AG09309 (cell line): ENCODE measurements around the gene KRTAP10-10.

Experiments used
- DNase-seq: peaks from one replicate; pipeline ENCODE4 v3.0.0-alpha.2; 2010; ENCODE audit warnings: low read depth
- H3K4me3 ChIP-seq: 2 replicates; pipeline ENCODE4 v1.5.1; 2011; ENCODE audit warnings: mild to moderate bottlenecking, low read depth, low read length, moderate library complexity; ENCODE audit not compliant: control insufficient read depth
- CTCF ChIP-seq: IDR thresholded peaks from 2 replicates; pipeline ENCODE4 v1.5.1; 2011; ENCODE audit warnings: mild to moderate bottlenecking, low read depth, low read length, inconsistent platforms; ENCODE audit not compliant: insufficient read depth, control insufficient read depth; ENCODE audit errors: missing control alignments

KRTAP10-10 gene

GRCh38 chr21:44649521-44650100 is 12.5 kb downstream of the KRTAP10-10 start:
- H3K4me3 ChIP-seq = no peak overlapping the region
- TF ChIP-seq CTCF = no peak
- no peak for DNase-seq

- no peak overlapping the region for H3K4me3 ChIP-seq
- TF ChIP-seq CTCF = no peak
- DNase-seq = no peak
Observed at GRCh38 chr21:44650265-44650972, 13.3 kb downstream of the KRTAP10-10 start.

DNA sequence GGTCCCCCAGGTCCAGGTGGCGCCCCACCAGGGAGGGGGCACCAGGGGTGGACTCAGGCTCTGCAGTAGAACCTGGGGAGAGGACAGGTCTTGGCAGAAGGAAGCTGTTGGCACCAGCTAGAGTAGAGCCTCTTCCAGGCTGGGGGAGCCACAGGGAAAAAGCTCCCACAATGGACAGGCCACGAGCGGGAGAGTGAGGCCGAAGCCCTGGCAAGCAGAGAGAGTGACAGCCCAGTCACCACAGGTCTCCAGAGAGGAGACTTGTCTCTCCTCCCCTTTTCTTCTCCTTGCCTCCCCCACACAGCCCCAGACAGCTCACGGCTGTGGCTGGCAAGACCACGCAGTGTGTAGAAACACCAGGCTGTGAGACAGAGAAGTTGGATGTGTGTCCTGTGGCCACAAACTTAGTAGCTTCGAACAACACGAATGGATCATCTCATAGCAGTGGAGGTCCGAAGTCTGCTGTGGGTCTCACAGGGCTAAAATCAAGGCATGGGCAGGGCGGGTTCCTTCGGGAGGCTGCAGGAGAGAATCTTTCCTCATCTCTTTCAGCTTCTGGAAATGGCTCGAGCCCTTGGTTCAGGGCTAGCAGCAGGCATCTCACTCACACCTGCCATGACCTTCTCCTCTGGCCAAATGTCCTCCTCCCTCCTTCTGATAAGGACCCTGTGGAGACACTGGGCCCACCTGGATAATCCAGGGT is 14.0 kb downstream of the KRTAP10-10 start:
- no peak for DNase-seq
- TF ChIP-seq CTCF = no peak
- no peak overlapping the region for H3K4me3 ChIP-seq

DNA sequence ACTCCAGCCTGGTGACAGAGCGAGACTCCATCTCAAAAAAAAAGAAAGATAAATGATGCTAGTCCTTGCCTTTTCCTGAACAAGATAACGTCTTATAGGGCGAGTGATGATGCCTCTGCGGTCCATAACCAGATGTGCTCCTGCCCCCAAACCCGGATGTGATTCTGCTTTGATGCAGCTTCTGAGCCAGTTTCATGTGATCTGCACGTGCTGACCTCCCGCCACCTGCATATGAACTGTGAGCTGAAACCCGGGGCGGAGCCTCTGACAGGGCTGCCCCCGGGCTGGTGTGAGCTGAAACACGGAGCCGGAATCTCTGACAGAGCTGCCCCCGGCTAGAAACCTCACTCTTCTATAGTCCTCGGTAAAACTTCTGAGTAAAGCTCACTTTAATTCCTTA is 16.0 kb downstream of the KRTAP10-10 start:
- no peak overlapping the region for H3K4me3 ChIP-seq
- DNase-seq = no peak
- TF ChIP-seq CTCF = no peak

DNA sequence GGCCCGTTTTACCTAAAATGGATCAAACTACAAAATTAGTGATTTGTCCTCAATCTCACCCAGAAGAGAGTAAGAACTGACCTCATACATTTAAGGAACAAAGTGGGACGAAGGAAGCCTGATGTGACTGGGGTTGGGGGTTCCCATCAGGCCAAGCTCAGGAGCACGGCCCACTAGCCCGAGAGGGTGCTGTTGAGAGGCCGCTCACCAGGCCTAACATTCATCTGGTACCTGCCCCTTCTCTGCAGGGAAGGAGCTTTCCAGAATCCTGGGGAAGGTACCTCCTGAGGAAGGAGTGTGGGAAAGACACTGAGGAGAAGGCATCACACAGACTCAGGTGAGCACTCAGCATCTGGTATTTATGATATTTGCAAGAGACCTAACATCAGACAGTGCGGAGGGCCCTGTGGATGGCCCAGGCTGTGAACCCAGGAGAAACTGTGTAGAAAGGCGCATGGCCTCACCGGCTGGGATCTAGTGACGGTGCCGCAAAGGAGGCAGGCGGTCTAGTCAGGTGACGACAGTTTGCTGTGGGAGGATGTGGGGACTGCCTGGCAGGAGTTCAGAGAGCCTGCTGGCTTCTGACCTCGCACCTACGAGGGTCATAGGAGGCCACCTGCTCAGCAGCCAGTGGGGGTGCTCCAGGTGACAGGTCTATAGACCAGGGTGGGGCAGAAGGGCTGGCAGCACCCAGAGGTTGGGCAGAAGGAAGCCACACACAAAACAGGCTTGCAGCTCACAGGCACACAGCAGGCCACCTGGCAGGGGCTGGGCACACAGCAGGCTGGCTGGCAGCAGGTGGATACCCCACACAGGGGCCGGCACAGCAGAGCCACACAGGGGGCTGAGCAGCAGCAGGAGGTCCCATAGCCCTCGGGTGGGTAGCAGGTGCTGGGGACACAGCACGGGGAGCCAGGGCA is 16.8 kb downstream of the KRTAP10-10 start:
- TF ChIP-seq CTCF = no peak
- no peak overlapping the region for H3K4me3 ChIP-seq
- DNase-seq = no peak

DNA sequence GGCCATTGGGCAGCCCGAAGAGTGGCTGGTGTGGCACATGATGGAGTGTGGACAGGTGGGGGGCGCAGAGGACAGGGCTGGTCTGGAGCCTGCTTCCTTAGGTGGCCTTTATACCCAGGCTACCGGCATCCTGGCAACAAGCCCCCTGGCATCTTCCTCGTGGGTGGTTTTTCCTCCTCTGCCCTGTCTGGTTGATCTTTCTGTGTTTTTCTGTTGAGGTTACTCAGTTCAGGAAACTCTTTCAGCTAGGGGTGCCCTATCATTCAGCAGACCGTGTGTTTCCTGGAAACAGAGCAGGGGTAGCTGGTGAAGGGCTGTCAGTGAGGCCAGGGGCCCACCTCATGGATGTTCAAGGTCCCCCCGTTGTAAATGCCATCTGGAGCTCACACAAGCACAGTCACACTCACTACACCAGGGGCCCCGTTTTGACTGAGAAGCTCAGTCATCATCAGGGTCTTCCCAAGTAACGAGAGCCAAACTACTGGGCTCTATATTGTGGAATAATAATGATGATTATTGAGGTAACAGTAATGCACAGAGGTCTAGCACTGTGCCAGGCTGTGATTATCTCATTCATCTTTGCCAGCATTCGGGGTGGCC is 17.5 kb downstream of the KRTAP10-10 start, which contains the start of gene KRTAP12-4:
KRTAP12-4 (minus strand) TSS at position 84 of the 600 bp plus-strand sequence; CDS start at position 39, 45 bp downstream.
- H3K4me3 ChIP-seq = no peak within 1 kb of the TSS
- TF ChIP-seq CTCF = no peak
- no peak for DNase-seq
